GM18873 (cell line): ENCODE data around the gene OR56A4.
"Not testable (repeated sequence)": the region's sequence is repeated elsewhere in the genome, so short reads cannot be mapped to it uniquely, and the experiment has no call there.

Experiments used
- ATAC-seq: cut with Tn5 transposase; IDR thresholded peaks from one replicate; pipeline ENCODE4 v1.9.1; 2021; ENCODE audit warnings: mild to moderate bottlenecking, moderate library complexity, moderate number of reproducible peaks; ENCODE audit not compliant: unreplicated experiment, low FRiP score

Gene OR56A4

GRCh38 chr11:5966958-5967357 is 39.8 kb downstream of the OR56A4 start:
- no peak for ATAC-seq

- not testable (repeated sequence) for ATAC-seq
Measured at GRCh38 chr11:5960704-5961320, 45.9 kb downstream of the OR56A4 start.

- ATAC-seq = no peak
Measured at GRCh38 chr11:5955586-5955985, 51.2 kb downstream of the OR56A4 start.
